Epithelial cell of prostate (primary cell): Measurements from ENCODE around the gene ZNF408.
A peak's percentile ranks its signal among the peaks of the same experiment; 100 is the strongest.
"Not testable (repeated sequence)": the region's sequence is repeated elsewhere in the genome, so short reads cannot be mapped to it uniquely, and the experiment has no call there.

Source experiments
- DNase-seq: peaks from one replicate; pipeline ENCODE4 v3.0.0-alpha.2; 2011; ENCODE audit warnings: low read depth, low spot score
- H3K27ac ChIP-seq: fragments of 450-650 bp; 2 replicates; pipeline ENCODE4 v1.5.1; 2017; ENCODE audit warnings: mild to moderate bottlenecking

Gene ZNF408

DNA sequence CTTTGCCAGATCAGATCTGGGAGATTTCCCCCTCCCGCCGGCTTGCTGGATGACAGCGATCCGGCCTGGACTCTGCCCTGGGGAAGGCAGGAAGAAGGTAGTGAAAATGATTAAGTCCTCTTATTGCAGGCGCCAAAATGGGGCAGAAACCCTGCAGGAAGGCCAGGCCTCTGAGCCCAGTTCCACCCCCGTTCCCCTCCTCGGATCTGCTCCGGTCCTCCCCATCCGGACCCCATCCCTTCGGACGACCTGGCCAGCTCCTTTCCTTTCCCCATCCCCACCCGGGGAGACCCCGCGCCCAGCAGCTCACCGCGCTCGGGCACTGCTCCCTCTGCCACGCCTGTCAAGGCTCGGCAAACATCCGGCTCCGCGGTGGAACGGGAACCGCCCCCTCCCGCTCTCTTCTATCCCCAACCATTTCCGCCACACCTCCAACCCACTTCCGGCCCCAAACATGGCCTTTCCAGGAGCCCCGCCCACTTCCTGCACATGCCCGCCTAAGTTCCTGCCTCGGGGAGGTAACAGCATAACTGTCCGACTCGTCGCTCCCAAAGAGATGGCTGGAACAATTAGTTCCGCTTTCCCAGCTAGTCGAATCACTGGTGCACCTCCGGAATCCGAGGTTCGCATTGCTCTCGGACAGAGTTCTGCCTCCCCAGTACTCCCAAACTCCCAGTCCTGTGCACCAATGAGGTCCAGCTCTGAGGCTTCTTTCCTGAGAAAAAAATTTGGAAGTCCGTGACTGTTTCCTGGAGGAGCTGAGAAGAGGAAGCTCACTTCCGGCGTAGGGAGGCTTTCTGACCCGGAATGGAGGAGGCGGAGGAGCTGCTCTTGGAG is at the start of gene ZNF408, which contains the start of gene ARHGAP1:
Gene ZNF408 (plus strand): TSS at position 791 of the 837 bp plus-strand sequence. CDS start 17 bp downstream, at position 808.
Gene ARHGAP1 (minus strand): TSS at position 379 of the 837 bp plus-strand sequence. CDS start 4,512 bp downstream, outside the sequence.
- H3K27ac ChIP-seq, result peak within 1 kb of the TSS; percentile 89
- peak; percentile 95 for DNase-seq

DNA sequence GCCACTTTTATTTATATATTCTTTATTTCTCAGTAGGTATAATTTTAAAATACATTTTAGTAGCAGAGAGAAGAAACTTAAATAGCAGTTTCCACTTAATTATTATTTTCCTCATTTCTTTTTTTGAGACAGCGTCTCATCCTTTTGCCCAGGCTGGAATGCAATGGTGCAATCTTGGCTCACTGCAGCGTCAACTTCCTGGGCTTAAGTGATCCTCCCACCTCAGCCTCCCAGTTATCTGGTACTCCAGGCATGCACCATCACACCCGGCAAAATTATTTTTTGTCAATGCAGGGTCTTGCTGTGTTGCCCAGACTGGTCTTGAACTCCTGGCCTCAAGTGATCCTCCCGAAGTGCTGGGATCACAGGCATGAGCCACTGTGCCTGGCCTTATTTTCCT is 45.2 kb upstream of the ZNF408 start:
- H3K27ac ChIP-seq, result no peak overlapping the region
- DNase-seq, result no peak

DNA sequence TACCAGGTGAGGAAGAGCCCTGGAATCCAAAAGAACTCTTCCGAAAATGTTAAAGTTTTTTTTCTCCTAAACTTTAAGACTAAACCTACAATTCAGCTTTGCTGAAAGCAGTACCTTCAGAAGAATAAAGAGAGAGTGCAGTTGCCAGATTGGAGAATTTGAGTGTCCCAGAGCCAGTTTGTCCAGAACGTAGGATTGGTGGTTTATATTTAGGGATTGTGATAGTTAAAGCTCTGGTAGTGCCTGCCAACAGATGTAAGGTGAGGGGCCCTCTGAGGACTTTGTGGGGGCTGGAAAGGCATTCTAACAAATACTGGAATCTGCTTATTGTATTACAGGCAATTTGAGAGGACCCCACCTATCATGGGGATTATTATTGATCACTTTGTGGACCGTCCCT is 43.6 kb upstream of the ZNF408 start:
- no peak for DNase-seq
- H3K27ac ChIP-seq, result no peak overlapping the region

- DNase-seq, result no peak
- H3K27ac ChIP-seq, result no peak overlapping the region
Observed at GRCh38 chr11:46658259-46658658, 42.6 kb upstream of the ZNF408 start.

GRCh38 chr11:46659908-46660307 is 40.9 kb upstream of the ZNF408 start:
- DNase-seq, result no peak
- H3K27ac ChIP-seq, result no peak overlapping the region

GRCh38 chr11:46661836-46662235 is 39.0 kb upstream of the ZNF408 start:
- H3K27ac ChIP-seq, result no peak overlapping the region
- no peak for DNase-seq

DNA sequence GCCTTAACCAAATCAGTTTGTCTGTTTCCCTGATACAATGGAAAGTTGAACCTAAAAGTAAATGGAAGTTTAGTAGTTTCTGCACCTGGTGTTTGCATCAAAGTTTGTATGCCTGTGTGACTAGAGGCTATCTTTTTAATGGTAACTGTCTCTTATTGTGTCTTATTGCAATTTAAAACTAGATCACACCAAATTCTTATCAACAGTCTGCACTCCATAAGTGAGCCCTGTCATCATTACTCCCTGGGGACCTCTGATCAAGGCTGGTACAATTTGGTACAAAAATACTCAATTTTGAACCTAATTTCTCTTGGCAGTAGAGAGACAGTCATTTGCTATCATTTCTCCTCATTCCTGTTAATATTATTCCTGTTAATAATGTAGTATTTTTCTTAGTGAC is 38.5 kb upstream of the ZNF408 start:
- no peak overlapping the region for H3K27ac ChIP-seq
- DNase-seq, result no peak

DNA sequence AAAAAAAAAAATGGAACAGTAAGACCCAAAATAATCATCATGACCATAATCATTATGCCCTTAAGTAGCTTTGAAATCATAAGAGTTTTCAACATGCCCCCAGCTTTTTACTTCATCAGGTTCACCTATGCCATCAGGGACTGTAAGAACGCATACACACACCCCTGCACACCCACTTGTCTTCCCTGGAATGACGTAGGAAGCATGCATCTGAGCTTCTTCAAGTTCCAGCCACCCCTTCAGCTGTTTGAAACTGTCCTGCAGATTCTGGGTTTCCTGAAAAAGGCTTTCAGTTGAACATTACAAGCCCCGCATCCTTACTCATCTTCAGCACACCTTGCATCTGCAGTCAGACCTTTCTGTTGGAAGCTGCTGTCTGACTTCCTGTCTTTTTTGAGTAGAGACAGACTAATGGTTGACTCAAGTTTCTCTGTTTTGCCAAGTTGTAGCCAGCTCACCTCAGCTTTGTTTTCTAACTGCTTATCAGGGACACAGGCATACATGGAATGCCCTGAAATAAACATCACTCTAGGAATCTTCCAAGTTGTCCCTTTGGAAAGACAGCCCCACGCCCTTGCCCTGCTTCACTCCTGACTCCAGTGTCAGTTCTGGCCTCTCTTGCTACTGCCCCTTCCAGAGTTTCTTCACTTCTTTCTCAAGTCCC is 37.4 kb upstream of the ZNF408 start:
- peak overlapping the region; percentile 37 for H3K27ac ChIP-seq
- DNase-seq, result no peak

DNA sequence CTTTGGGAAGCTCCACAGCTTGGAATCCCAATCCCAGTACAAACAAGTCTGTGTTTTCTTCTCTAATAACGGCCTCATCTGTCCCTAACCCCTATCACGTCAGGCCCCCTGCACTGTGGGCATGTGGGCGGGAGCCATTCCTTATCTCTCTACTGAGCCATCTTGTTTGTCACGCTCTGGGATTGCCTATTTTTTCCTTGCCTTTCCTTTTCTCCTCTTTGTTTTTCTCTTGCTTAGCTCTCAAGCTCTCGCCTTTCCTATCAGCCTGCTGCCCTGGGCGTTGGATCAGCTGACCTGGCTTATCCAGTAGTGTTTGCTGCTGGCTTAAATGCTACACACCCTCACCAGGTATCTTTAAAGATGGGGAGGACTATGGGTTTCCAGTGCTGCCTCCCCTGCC is 36.2 kb upstream of the ZNF408 start:
- DNase-seq, result no peak
- H3K27ac ChIP-seq, result no peak overlapping the region

GRCh38 chr11:46665356-46665755 is 35.5 kb upstream of the ZNF408 start:
- DNase-seq, result no peak
- H3K27ac ChIP-seq, result no peak overlapping the region

- H3K27ac ChIP-seq, result no peak overlapping the region
- no peak for DNase-seq
Observed at GRCh38 chr11:46666516-46666915, 34.3 kb upstream of the ZNF408 start.

- no peak for DNase-seq
- no peak overlapping the region for H3K27ac ChIP-seq
Observed at GRCh38 chr11:46667043-46667481, 33.8 kb upstream of the ZNF408 start.

DNA sequence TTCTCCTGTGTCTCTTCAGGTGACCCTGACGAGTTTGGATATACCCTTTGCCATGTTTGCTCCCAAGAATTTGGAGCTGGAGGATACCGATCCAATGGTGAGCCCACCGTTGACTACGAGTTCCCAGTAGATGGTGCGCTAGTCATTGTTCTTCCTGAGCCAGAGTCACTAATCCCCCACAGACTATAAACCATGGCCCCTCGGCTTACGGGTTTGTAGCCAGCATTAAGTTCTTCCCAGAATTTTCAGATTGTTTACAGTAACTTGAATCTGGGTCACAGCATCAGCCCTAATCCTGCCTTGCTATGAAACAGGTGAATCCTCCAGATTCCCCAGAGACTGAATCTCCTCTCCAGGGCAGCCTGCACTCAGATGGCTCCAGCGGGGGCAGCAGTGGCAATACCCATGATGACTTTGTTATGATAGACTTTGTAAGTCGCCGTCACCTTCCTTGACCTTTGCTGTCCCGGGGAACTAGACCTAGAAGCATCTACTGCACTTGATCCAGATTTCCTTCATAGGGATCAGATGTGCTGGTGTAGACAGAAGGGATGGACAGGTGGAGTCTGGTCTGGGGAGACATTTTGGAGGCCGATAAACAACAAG is 32.2 kb upstream of the ZNF408 start:
- H3K27ac ChIP-seq, result no peak overlapping the region
- DNase-seq, result no peak

DNA sequence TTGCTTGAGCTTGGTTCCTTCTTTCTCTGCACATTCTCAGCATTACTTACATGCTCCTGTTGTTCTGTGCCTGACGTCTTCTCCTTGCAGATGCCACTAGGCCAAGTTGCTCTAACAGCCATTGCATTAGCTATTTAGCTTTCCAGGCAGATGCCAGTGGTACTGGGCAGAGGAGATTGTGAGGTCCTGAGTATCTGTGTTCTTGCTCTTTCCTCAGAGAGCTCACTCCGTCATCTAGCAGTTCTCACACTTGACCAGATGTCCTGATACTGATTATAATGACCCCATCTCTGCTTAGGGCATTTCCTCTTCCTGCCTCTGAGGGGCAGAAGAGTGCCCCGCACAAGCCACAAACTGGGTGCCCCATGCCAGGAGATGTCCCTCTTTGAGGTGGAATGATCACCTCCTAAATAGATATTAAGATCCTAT is 31.1 kb upstream of the ZNF408 start:
- no peak for DNase-seq
- H3K27ac ChIP-seq, result no peak overlapping the region

- H3K27ac ChIP-seq, DNase-seq: not testable (repeated sequence)
Observed at GRCh38 chr11:46670521-46670920, 30.3 kb upstream of the ZNF408 start.

GRCh38 chr11:46671958-46672315 is 28.9 kb upstream of the ZNF408 start:
- H3K27ac ChIP-seq, result no peak overlapping the region
- DNase-seq, result no peak

- H3K27ac ChIP-seq, result no peak overlapping the region
- DNase-seq, result no peak
Observed at GRCh38 chr11:46672381-46672839, 28.4 kb upstream of the ZNF408 start.

- no peak for DNase-seq
- peak overlapping the region; percentile 70 for H3K27ac ChIP-seq
Observed at GRCh38 chr11:46673713-46674462, 26.9 kb upstream of the ZNF408 start.

GRCh38 chr11:46674463-46675287 is 26.2 kb upstream of the ZNF408 start:
- DNase-seq, result no peak
- H3K27ac ChIP-seq, result peak overlapping the region; percentile 70
